NCI-H226 (cell line): Measurements from ENCODE around the gene RNF6.

ENCODE experiments used
- DNase-seq: peaks from one replicate; pipeline ENCODE4 v3.0.0-alpha.2; 2015

RNF6 gene

GRCh38 chr13:26225896-26226617 is 3.9 kb upstream of the RNF6 start:
- no peak for DNase-seq

- no peak for DNase-seq
Measured at GRCh38 chr13:26222520-26223046, 469 bp upstream of the RNF6 start.

- no peak for DNase-seq
Measured at GRCh38 chr13:26221399-26221720, 754 bp downstream of the RNF6 start.

- DNase-seq, result no peak
Measured at GRCh38 chr13:26220575-26220974, 1.5 kb downstream of the RNF6 start.

- no peak for DNase-seq
Measured at GRCh38 chr13:26219726-26220125, 2.4 kb downstream of the RNF6 start.

GRCh38 chr13:26216042-26216441 is 6.1 kb downstream of the RNF6 start:
- no peak for DNase-seq

GRCh38 chr13:26213982-26214381 is 8.1 kb downstream of the RNF6 start:
- DNase-seq, result no peak

- DNase-seq, result no peak
Measured at GRCh38 chr13:26213345-26213744, 8.8 kb downstream of the RNF6 start.

- DNase-seq, result no peak
Measured at GRCh38 chr13:26208287-26208686, 13.8 kb downstream of the RNF6 start.

GRCh38 chr13:26202365-26202972 is 19.6 kb downstream of the RNF6 start:
- peak; percentile 9 for DNase-seq

- DNase-seq, result no peak
Measured at GRCh38 chr13:26200811-26201210, 21.3 kb downstream of the RNF6 start.

GRCh38 chr13:26198116-26198515 is 24.0 kb downstream of the RNF6 start:
- DNase-seq, result no peak

- DNase-seq, result no peak
Measured at GRCh38 chr13:26197298-26197697, 24.8 kb downstream of the RNF6 start.

- no peak for DNase-seq
Measured at GRCh38 chr13:26186995-26187394, 35.1 kb downstream of the RNF6 start.

GRCh38 chr13:26186118-26186870 is 35.8 kb downstream of the RNF6 start:
- peak; percentile 75 for DNase-seq

GRCh38 chr13:26185720-26186117 is 36.4 kb downstream of the RNF6 start:
- DNase-seq, result no peak

GRCh38 chr13:26184791-26185250 is 37.3 kb downstream of the RNF6 start:
- peak; percentile 16 for DNase-seq

GRCh38 chr13:26183416-26183815 is 38.7 kb downstream of the RNF6 start:
- no peak for DNase-seq

GRCh38 chr13:26179344-26179743 is 42.8 kb downstream of the RNF6 start:
- no peak for DNase-seq

- no peak for DNase-seq
Measured at GRCh38 chr13:26168835-26169234, 53.3 kb downstream of the RNF6 start.

GRCh38 chr13:26168237-26168814 is 53.8 kb downstream of the RNF6 start:
- DNase-seq, result no peak

- DNase-seq, result no peak
Measured at GRCh38 chr13:26163812-26164211, 58.3 kb downstream of the RNF6 start.
